CD4-positive, alpha-beta memory T cell (primary cell): ENCODE measurements around the gene ZMIZ1. TPM values are rescaled to one million over a fixed set of nuclear protein-coding genes. Genes with fewer than 3 reads are reported as not detected.

ENCODE experiments used
- CTCF ChIA-PET: fragments of 350-600 bp; sonication (Branson Sonifier 250); formaldehyde crosslinking; loops from one replicate; lab custom pipeline; 2021; ENCODE audit warnings: inconsistent platforms; ENCODE audit not compliant: partially characterized antibody; lab: Charles Lee
- POLR2A ChIA-PET: fragments of 350-600 bp; sonication (Branson Sonifier 250); formaldehyde crosslinking; loops from one replicate; lab custom pipeline; 2021; ENCODE audit not compliant: partially characterized antibody; lab: Charles Lee
- DNase-seq, 5 donors: peaks; one replicate each; pipeline versions ENCODE4 v3.0.0 to v3.0.0-alpha.2; 2020 to 2022; ENCODE audit warnings: mixed read lengths in 1 of 5
- H3K27ac ChIP-seq: one replicate; pipeline ENCODE4 v1.7.0; 2013; ENCODE audit warnings: low read depth, low read length
- H3K27me3 ChIP-seq: 2 replicates; pipeline ENCODE4 v1.7.0; 2013; ENCODE audit warnings: mild to moderate bottlenecking, low read length, moderate library complexity; ENCODE audit not compliant: insufficient read depth
- H3K36me3 ChIP-seq: 2 replicates; pipeline ENCODE4 v1.7.0; 2013; ENCODE audit warnings: mild to moderate bottlenecking, low read length, moderate library complexity; ENCODE audit not compliant: insufficient read depth
- H3K4me1 ChIP-seq: 2 replicates; pipeline ENCODE4 v1.7.0; 2013; ENCODE audit warnings: mild to moderate bottlenecking, low read length, moderate library complexity; ENCODE audit not compliant: insufficient read depth
- H3K4me3 ChIP-seq, 2 donors: one replicate each; pipeline ENCODE4 v1.7.0; 2013; ENCODE audit warnings: low read length in 2 of 2, mild to moderate bottlenecking in 1 of 2
- H3K9me3 ChIP-seq, 2 donors: one replicate each; pipeline ENCODE4 v1.7.0; 2013; ENCODE audit warnings: low read length in 2 of 2, control low read depth in 1 of 2; ENCODE audit not compliant: control insufficient read depth in 1 of 2
- H3K27ac Mint-ChIP-seq, 7 donors: one replicate each; pipeline ENCODE4 v1.8.0; 2020 to 2021; ENCODE audit warnings: mixed read lengths in 7 of 7, mild to moderate bottlenecking in 6 of 7, inconsistent platforms in 3 of 7, moderate library complexity in 3 of 7
- H3K27me3 Mint-ChIP-seq, 2 donors: one replicate each; pipeline ENCODE4 v1.8.0; 2020 to 2021; ENCODE audit warnings: mixed read lengths in 2 of 2
- H3K36me3 Mint-ChIP-seq, 2 donors: one replicate each; pipeline ENCODE4 v1.8.0; 2020 to 2021; ENCODE audit warnings: mixed read lengths in 2 of 2, inconsistent platforms in 1 of 2, mild to moderate bottlenecking in 1 of 2
- H3K4me1 Mint-ChIP-seq, 4 donors: one replicate each; pipeline ENCODE4 v1.8.0; 2020 to 2021; ENCODE audit warnings: mixed read lengths in 4 of 4, mild to moderate bottlenecking in 1 of 4
- H3K4me3 Mint-ChIP-seq, 8 donors: one replicate each; pipeline ENCODE4 v1.8.0; 2020 to 2021; ENCODE audit warnings: mixed read lengths in 8 of 8, mild to moderate bottlenecking in 7 of 8, moderate library complexity in 6 of 8, inconsistent platforms in 3 of 8
- H3K9me3 Mint-ChIP-seq, 8 donors: one replicate each; pipeline ENCODE4 v1.8.0; 2020 to 2021; ENCODE audit warnings: mixed read lengths in 8 of 8, mild to moderate bottlenecking in 5 of 8, inconsistent platforms in 3 of 8, moderate library complexity in 1 of 8
- intact Hi-C: fragments of 100-400 bp; cut with micrococcal nuclease; formaldehyde crosslinking; loops from one replicate; pipeline ENCODE4 v1.15.1; 2023
- polyA plus RNA-seq, 2 donors: library from polyadenylated mRNA; unstranded; fragments of 300-500 nt; fragmentation: Illumina TruSeq; gene quantifications; one replicate each; pipeline ENCODE4 v1.2.3, GENCODE V29; 2021
- total RNA-seq, 2 experiments: library from RNA; stranded (reverse); gene quantifications; one replicate each; pipeline ENCODE4 v1.2.3, GENCODE V29; 2021

Gene ZMIZ1
- total and polyA plus RNA-seq, 4 experiments from 2014 or later: 0.58 to 25.4 (median 14.0) TPM

DNA sequence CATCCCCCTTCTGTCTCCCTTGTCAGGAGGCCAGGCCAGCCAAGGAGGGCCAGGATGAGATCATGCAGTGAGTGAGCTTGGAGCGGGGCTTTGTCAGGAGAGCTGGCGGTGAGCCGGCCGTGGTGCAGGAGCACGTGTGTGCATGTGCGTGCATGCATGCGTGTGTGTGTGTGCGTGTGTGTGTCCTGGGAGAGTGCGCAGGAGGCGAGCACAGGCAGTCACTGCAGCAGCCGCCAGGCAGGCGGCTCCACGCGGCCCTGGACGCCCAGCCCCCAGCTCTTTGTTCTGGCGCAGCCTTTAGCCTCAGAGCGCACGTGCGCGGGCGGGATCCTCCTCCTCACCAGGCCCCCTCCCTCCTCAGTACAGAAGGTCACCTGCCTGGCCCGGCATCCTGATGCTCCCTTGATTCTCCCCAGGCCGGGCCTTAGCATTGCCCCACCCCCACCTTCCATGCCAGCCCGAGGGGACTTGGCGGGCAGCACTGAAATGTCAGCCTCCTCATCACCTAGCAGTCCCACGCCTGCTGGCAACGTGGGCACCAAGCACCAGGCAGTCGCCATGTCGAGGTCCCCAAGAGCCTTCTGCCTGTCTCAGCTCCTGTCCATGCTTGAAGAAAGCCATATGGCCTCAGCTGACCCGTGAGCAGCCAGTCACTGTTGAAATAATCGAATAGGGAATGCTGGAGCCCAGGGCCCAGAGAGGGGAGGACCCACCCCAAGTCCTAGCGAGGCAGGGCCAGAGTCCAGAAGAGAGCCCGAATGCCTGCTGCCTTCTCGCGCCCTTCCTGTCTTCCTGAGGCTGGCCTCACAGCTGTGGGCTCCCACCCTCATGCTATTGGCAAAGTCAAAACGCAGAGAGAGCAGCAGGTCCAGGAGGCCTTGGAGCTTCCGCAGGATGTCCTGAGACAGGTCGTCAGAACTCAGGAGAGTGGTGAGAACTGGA is 152.6 kb downstream of the ZMIZ1 start:
- ChIA-PET CTCF (no interaction called here), POLR2A (no interaction called here)
- H3K27ac Mint-ChIP-seq: peak overlapping the region in 1 of 7 donors; percentile 25
- intact Hi-C loops: no loop called here
- Histone ChIP-seq H3K4me3 (no peak overlapping the region), H3K9me3 (no peaks in the 10 kb centered on the region), H3K27ac (no peak overlapping the region), H3K4me1 (no peaks in the 10 kb centered on the region), H3K27me3 (no peaks in the 10 kb centered on the region), H3K36me3 (peaks cover 8% of the 10 kb centered on the region)
- peaks cover 24 to 30% of the 10 kb centered on the region in 2 donors for H3K36me3 Mint-ChIP-seq
- H3K27me3 Mint-ChIP-seq: no peaks in the 10 kb centered on the region
- no peaks in the 10 kb centered on the region for H3K9me3 Mint-ChIP-seq
- H3K4me3 Mint-ChIP-seq: no peak overlapping the region
- peaks cover 0 to 5% (median 3%) of the 10 kb centered on the region in 4 donors for H3K4me1 Mint-ChIP-seq
- no peak for DNase-seq

GRCh38 chr10:79222186-79222585 is 153.4 kb downstream of the ZMIZ1 start:
- Mint-ChIP-seq H3K9me3 (no peaks in the 10 kb centered on the region), H3K27me3 (no peaks in the 10 kb centered on the region), H3K4me1 (peaks cover 0 to 5% (median 3%) of the 10 kb centered on the region in 4 donors), H3K36me3 (peaks cover 18 to 25% of the 10 kb centered on the region in 2 donors), H3K27ac (no peak overlapping the region), H3K4me3 (no peak overlapping the region)
- Histone ChIP-seq H3K9me3 (no peaks in the 10 kb centered on the region), H3K27ac (no peak overlapping the region), H3K4me3 (no peak overlapping the region), H3K27me3 (no peaks in the 10 kb centered on the region), H3K4me1 (no peaks in the 10 kb centered on the region), H3K36me3 (peaks cover 3% of the 10 kb centered on the region)
- CTCF ChIA-PET: no interaction called here
- DNase-seq: no peak
- POLR2A ChIA-PET: no interaction called here
- intact Hi-C loops: no loop called here

GRCh38 chr10:79223091-79224048 is 154.6 kb downstream of the ZMIZ1 start:
- POLR2A ChIA-PET: no interaction called here

DNA sequence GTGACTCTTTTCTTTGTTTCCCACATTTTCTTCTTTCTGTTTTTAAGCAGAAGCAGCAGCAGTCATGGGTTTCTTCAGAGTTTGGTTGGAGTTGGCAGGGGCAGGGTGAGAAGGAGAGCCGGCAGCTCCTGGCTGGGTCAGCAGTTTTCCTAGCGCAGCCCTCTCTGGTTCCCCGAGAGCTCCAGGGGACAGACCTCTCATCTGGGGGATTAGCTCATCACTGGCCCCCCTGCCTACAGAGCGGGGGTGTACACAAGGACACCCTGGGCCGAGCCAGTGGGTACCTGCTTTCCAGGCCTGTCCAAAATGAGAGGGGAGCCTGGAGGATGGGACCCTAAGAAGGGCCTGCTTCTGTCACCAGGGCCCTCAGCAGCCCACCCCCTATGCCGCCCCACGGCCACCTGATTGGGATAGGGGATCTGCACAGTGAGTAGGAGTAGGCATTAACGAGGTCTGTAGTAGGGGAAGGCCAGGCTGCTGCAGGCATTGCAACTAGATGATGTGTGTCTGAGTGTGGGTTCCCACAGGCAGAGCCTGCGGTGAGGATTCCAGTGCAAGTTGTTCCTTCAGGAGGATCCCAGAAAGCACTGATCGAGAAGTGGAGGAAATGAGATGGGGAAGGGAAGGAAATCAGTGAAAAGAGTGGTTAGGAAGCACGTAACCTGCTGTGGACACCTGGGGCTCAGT is 155.6 kb downstream of the ZMIZ1 start:
- ChIA-PET CTCF (no interaction called here), POLR2A (no interaction called here)
- no peaks in the 10 kb centered on the region for H3K9me3 ChIP-seq
- intact Hi-C loops: no loop called here
- H3K4me3 ChIP-seq: no peak overlapping the region
- no peak overlapping the region for H3K27ac ChIP-seq
- no peaks in the 10 kb centered on the region for H3K27me3 ChIP-seq
- no peak for DNase-seq
- no peaks in the 10 kb centered on the region for H3K36me3 ChIP-seq
- no peaks in the 10 kb centered on the region for H3K9me3 Mint-ChIP-seq
- peaks cover 0 to 5% (median 3%) of the 10 kb centered on the region in 4 donors for H3K4me1 Mint-ChIP-seq
- no peaks in the 10 kb centered on the region for H3K4me1 ChIP-seq
- H3K27ac Mint-ChIP-seq: peak overlapping the region in 2 of 7 donors; percentile 15 to 35
- no peak overlapping the region for H3K4me3 Mint-ChIP-seq
- H3K36me3 Mint-ChIP-seq: peaks cover 7 to 19% of the 10 kb centered on the region in 2 donors
- H3K27me3 Mint-ChIP-seq: no peaks in the 10 kb centered on the region

More at GRCh38 chr10:79223091-79224048, 154.6 kb downstream of the ZMIZ1 start:
- Histone ChIP-seq H3K4me3 (no peak overlapping the region), H3K27me3 (no peaks in the 10 kb centered on the region), H3K36me3 (no peaks in the 10 kb centered on the region), H3K9me3 (no peaks in the 10 kb centered on the region), H3K4me1 (no peaks in the 10 kb centered on the region), H3K27ac (no peak overlapping the region)
- Mint-ChIP-seq H3K27ac (peak overlapping the region in 4 of 7 donors; percentile 29 to 75 (median 48)), H3K9me3 (no peaks in the 10 kb centered on the region), H3K36me3 (peaks cover 10 to 22% of the 10 kb centered on the region in 2 donors), H3K27me3 (no peaks in the 10 kb centered on the region), H3K4me3 (no peak overlapping the region), H3K4me1 (peaks cover 0 to 5% (median 3%) of the 10 kb centered on the region in 4 donors)
- intact Hi-C loops: no loop called here
- CTCF ChIA-PET: no interaction called here
- no peak for DNase-seq

- Histone ChIP-seq H3K9me3 (no peaks in the 10 kb centered on the region), H3K27ac (no peak overlapping the region), H3K4me1 (no peaks in the 10 kb centered on the region), H3K4me3 (no peak overlapping the region), H3K27me3 (no peaks in the 10 kb centered on the region), H3K36me3 (no peaks in the 10 kb centered on the region)
- Mint-ChIP-seq H3K4me3 (no peak overlapping the region), H3K36me3 (peaks cover 4 to 19% of the 10 kb centered on the region in 2 donors), H3K27ac (no peak overlapping the region), H3K27me3 (no peaks in the 10 kb centered on the region), H3K4me1 (peaks cover 0 to 5% (median 3%) of the 10 kb centered on the region in 4 donors), H3K9me3 (no peaks in the 10 kb centered on the region)
- intact Hi-C loops: no loop called here
- DNase-seq: no peak
- ChIA-PET POLR2A (no interaction called here), CTCF (no interaction called here)
Measured at GRCh38 chr10:79224992-79225391, 156.2 kb downstream of the ZMIZ1 start.

DNA sequence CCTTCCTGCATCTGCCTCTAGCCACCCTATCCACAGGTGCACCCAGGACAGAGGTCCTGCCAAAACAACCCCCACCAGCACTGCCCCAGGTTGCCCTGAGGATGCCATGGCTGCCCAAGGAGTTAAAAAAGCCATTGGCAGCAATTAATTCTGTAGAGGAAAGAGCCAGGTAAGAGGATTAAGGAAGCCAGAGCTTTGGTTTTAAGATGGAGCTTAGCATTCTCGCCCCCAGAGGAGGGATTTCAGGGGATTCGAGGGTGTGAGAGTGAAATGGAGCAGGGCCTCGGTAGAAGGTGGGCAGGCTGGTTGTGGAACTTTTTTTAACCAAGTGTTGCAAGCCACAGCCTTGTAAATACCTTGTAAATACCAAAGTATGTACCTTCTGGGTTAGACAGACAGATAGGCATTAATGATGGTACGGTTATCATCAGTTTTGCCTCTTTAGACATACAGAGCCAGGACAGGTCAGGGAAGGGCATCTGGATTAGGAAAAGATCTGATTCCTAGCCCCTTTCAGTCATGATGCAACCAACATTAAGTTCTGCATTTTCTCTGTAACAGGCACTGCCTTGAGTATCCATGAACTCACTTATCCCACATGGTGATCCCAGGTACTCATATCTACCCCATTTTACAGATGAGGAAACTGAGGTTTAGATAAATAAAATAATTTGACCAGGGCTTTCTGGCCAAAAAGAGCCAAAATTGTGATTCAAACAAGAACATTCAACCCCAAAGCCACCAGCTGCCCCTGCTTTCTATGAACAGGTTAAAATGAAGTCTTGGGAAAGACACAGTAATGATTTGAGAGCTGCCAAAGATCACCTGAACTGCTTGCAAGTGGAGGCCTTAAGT is 157.9 kb downstream of the ZMIZ1 start:
- ChIA-PET POLR2A (no interaction called here), CTCF (no interaction called here)
- Mint-ChIP-seq H3K36me3 (peaks cover 7 to 14% of the 10 kb centered on the region in 2 donors), H3K27me3 (no peaks in the 10 kb centered on the region), H3K9me3 (no peaks in the 10 kb centered on the region), H3K4me1 (peaks cover 0 to 1% (median 0%) of the 10 kb centered on the region in 4 donors), H3K4me3 (no peak overlapping the region), H3K27ac (peak overlapping the region in 2 of 7 donors; percentile 32 to 43)
- H3K4me3 ChIP-seq: no peak overlapping the region
- no peak for DNase-seq
- intact Hi-C loops: no loop called here
- no peaks in the 10 kb centered on the region for H3K27me3 ChIP-seq
- H3K36me3 ChIP-seq: no peaks in the 10 kb centered on the region
- no peaks in the 10 kb centered on the region for H3K9me3 ChIP-seq
- H3K4me1 ChIP-seq: no peaks in the 10 kb centered on the region
- no peak overlapping the region for H3K27ac ChIP-seq
